Mammary epithelial cell (primary cell): ENCODE data around the gene P4HA2.

Source experiments
- CTCF ChIP-seq, 2 donors: IDR thresholded peaks in 1 of 2; conservative IDR thresholded peaks in 1 of 2; 2 replicates each; pipeline ENCODE4 v1.5.1; 2011 to 2012; ENCODE audit warnings: inconsistent platforms in 2 of 2, low read length in 2 of 2, mild to moderate bottlenecking in 2 of 2, control low read depth in 1 of 2, low read depth in 1 of 2; ENCODE audit not compliant: insufficient read depth in 1 of 2; ENCODE audit errors: extremely low read depth in 1 of 2
- EZH2 ChIP-seq: IDR thresholded peaks from 2 replicates; pipeline ENCODE4 v1.6.1; 2012; ENCODE audit warnings: low read length, inconsistent platforms, borderline replicate concordance

DNA sequence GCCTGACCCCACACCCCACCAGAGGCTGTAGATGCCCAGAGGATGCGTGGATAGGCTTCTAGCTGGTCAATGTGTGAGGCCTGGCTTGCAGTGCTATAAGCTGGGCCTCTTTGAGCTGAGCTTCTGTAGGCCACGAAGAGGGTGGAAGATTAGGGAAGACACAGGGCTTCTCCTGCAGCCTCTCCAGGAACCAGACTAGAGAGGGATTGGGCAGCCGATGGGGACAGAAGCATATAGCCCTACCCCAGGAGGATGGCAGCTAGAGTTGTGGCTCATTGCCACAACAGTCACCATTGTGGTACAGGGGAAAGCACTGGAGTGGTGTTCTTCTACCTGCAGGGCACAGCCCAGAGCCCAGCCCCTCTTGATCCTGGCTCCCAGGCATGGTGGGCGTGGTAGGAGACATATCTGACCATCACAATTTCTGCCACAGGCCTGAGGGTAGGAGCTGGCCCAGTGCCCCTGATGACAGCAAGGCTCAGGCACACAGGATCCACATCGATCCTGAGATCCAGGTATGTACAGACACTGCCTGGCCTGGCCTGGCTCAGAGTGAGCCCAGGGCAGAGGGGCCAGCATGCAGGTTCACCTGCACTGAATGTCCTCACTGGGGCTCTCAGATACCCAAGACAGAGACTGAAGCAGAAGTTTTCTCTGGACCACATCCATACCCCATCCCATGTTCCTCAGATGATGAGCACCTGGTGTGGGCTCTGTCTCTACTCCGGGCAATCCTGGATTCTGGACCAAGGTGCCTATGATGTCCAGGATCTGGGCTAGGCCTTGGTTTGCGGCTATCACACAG is 38.6 kb upstream of the P4HA2 start:
- TF ChIP-seq CTCF (conservative IDR thresholded peaks at IDR 0.05 in 1 of 2, IDR thresholded peaks at IDR 0.05 in 1 of 2; ENCODE audit: extremely low read depth in 1 of 2, insufficient read depth in 1 of 2, low read depth in 1 of 2, low read length in 2 of 2) = no peak
- TF ChIP-seq EZH2 = no peak
